GM23248 (cell line): Measurements from ENCODE around the gene BTNL3. TPM values are rescaled to one million over a fixed set of nuclear protein-coding genes. Genes with fewer than 3 reads are reported as not detected.

ENCODE experiments used
- DNase-seq: peaks from one replicate; pipeline ENCODE4 v3.0.0-alpha.2; 2015
- H2AFZ ChIP-seq: fragments of 200-600 bp; sonication (generic); 2 replicates; pipeline ENCODE4 v1.6.1; 2016; ENCODE audit warnings: antibody characterized with exemption
- H3F3A ChIP-seq: fragments of 200-600 bp; sonication (generic); 2 replicates; pipeline ENCODE4 v1.6.1; 2016; ENCODE audit warnings: mild to moderate bottlenecking, antibody characterized with exemption, mixed run types; ENCODE audit not compliant: insufficient read depth
- H3K27ac ChIP-seq: fragments of 200-600 bp; sonication (generic); 2 replicates; pipeline ENCODE4 v1.5.1; 2016; ENCODE audit warnings: mild to moderate bottlenecking
- H3K27me3 ChIP-seq: fragments of 200-600 bp; sonication (generic); replicated peaks from 2 replicates; pipeline ENCODE4 v1.6.1; 2016; ENCODE audit warnings: mild to moderate bottlenecking; ENCODE audit not compliant: insufficient read depth
- H3K36me3 ChIP-seq: fragments of 200-600 bp; sonication (generic); 2 replicates; pipeline ENCODE4 v1.6.1; 2016; ENCODE audit warnings: low read depth, mild to moderate bottlenecking
- H3K4me1 ChIP-seq: fragments of 200-600 bp; sonication (generic); 2 replicates; pipeline ENCODE4 v1.6.1; 2016; ENCODE audit warnings: mild to moderate bottlenecking; ENCODE audit not compliant: insufficient read depth
- H3K4me2 ChIP-seq: fragments of 200-600 bp; sonication (generic); one replicate; pipeline ENCODE4 v1.6.1; 2016; ENCODE audit warnings: mild to moderate bottlenecking; ENCODE audit not compliant: unreplicated experiment
- H3K4me3 ChIP-seq: fragments of 200-600 bp; sonication (generic); 2 replicates; pipeline ENCODE4 v1.5.1; 2016; ENCODE audit warnings: mild to moderate bottlenecking
- H3K79me2 ChIP-seq: fragments of 200-600 bp; sonication (generic); 2 replicates; pipeline ENCODE4 v1.6.1; 2016; ENCODE audit warnings: mild to moderate bottlenecking; ENCODE audit not compliant: insufficient read depth
- H3K9ac ChIP-seq: fragments of 200-600 bp; sonication (generic); 2 replicates; pipeline ENCODE4 v1.6.1; 2016; ENCODE audit warnings: mild to moderate bottlenecking
- H3K9me2 ChIP-seq: fragments of 200-600 bp; sonication (generic); 2 replicates; pipeline ENCODE4 v1.6.1; 2016; ENCODE audit warnings: mixed run types, mild to moderate bottlenecking, moderate library complexity; ENCODE audit not compliant: insufficient read depth
- H3K9me3 ChIP-seq: fragments of 200-600 bp; sonication (generic); one replicate; pipeline ENCODE4 v1.6.1; 2017; ENCODE audit warnings: low read depth
- H4K20me1 ChIP-seq: fragments of 200-600 bp; sonication (generic); 2 replicates; pipeline ENCODE4 v1.6.0; 2016; ENCODE audit not compliant: insufficient read depth
- EZH2 ChIP-seq: fragments of 200-600 bp; sonication (generic); IDR thresholded peaks from 2 replicates; pipeline ENCODE4 v1.6.1; 2018; ENCODE audit warnings: antibody characterized with exemption, mild to moderate bottlenecking; ENCODE audit not compliant: insufficient read depth, poor library complexity, severe bottlenecking
- EZH2phosphoT487 ChIP-seq: fragments of 200-600 bp; sonication (generic); IDR thresholded peaks from 2 replicates; pipeline ENCODE4 v1.6.1; 2018; ENCODE audit warnings: antibody characterized with exemption, moderate library complexity, mild to moderate bottlenecking, low read depth; ENCODE audit not compliant: insufficient read depth
- WGBS, 2 experiments: methylation state at CpG; one replicate each; pipeline ENCODE4 v1.1.6; 2015 to 2017; ENCODE audit warnings: low lambda C conversion rate in 2 of 2, low coverage in 1 of 2; ENCODE audit errors: missing lambda C conversion rate in 2 of 2; 5-methylcytosine and 5-hydroxymethylcytosine counted together
- in situ Hi-C: fragments of 300-500 bp; cut with MboI; formaldehyde crosslinking; loops from 2 replicates; pipeline ENCODE4 v1.15.0; 2020
- polyA plus RNA-seq: library from polyadenylated mRNA; unstranded; fragments of >200 nt; fragmentation: Nextera tagmentation; extraction: Ambion mirVana; gene quantifications from 2 replicates; pipeline ENCODE4 v1.2.1, GENCODE V29; 2016
- total RNA-seq: library from RNA; depleted of rRNA; stranded (reverse); fragments of >200 nt; shearing (Covaris generic); gene quantifications from 2 replicates; pipeline ENCODE4 v1.2.3, GENCODE V29; 2014

The BTNL3 gene
- total and polyA plus RNA-seq, 2 experiments from 2014 or later: not detected

DNA sequence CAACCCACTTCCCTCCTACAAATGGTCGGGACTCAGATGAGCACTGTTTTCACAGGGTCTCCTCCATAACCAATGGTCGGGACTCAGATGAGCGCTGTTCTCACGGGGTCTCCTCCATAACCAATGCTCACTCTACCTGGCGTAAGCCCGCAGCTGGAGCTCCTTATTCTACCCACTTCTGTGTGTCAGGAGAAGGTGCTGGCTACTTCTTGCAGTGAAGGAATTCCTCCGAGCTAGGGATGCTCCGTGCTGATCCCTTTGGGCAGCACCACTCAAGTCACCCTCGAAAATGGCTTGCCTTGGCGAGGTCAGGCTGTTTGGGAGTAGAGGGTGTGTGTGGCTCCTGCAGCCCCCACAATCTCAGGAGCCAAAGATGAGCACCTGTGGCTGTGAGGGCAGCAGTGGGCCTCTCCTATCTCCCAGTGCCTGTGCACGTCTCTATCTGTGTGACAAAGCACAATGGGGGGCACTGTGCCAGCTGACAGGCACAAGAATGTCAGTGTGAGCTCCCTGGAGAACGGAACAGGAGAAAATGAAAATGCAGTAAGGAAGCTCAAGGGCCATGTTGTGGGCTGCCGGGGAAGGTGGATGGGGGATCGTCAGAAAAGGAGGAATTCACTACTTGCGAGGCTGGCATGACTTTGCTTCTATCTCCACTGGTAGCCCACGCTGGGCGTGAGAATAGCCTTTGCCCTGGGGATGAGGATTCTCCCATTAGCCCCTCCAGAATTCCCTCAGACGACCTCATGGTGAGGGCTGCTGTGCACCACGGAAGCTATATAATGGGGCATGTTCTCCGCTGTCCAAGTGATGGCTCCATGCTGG, 47.6 kb downstream of the BTNL3 start:
- Histone ChIP-seq H3K9me2 (no peaks in the 10 kb centered on the region), H3K27ac (no peak overlapping the region), H3K4me2 (no peak overlapping the region), H3K36me3 (no peaks in the 10 kb centered on the region), H3K9ac (no peak overlapping the region), H3K27me3 (peaks cover 16% of the 10 kb centered on the region), H4K20me1 (no peaks in the 10 kb centered on the region), H3K79me2 (no peaks in the 10 kb centered on the region), H3K4me1 (no peaks in the 10 kb centered on the region), H3K4me3 (no peak overlapping the region), H2AFZ (no peak overlapping the region), H3K9me3 (no peaks in the 10 kb centered on the region), H3F3A (no peaks in the 10 kb centered on the region)
- no peak for TF ChIP-seq EZH2
- no peak for TF ChIP-seq EZH2phosphoT487
- DNase-seq: no peak
- WGBS, 2 experiments: 46 to 51% methylated on average over 19 to 20 of the region's 20 CpGs
- in situ Hi-C loops: loop anchor here (25.0 kb wide), 3 partner anchors 99 to 899 kb away; no protein-coding TSS in a partner anchor

DNA sequence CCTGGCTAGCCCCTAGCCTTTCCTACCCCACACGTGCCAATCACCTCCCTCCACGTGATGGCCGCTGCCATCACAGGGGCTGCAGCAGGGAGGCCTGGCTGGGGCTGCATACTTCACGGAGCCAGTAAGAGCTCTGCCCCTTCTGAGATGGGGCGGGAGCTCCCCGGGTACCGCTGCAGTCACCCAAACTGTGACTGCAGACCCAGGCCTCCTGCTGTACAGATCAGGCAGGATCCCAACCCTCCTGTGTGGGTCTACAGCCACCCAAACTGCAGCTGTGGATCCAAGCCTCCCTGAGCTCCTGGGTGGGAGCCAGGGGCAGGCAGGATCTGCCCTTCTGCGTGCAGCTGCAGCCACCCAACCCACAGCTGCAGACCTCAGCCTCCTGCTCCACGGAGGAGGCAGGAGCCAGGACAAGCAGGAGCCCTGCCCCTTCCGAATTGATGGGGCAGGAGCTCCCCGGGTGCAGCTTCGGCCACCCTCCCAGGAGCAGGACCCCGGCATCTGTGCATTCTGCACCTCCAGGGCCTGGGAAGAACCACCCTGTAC, 48.2 kb downstream of the BTNL3 start:
- H4K20me1 ChIP-seq: no peaks in the 10 kb centered on the region
- H3K4me3 ChIP-seq: no peak overlapping the region
- no peak for DNase-seq
- H3F3A ChIP-seq: no peaks in the 10 kb centered on the region
- no peaks in the 10 kb centered on the region for H3K4me1 ChIP-seq
- TF ChIP-seq EZH2phosphoT487 (no peak), EZH2 (no peak)
- H3K36me3 ChIP-seq: no peaks in the 10 kb centered on the region
- no peaks in the 10 kb centered on the region for H3K79me2 ChIP-seq
- no peak overlapping the region for H3K27ac ChIP-seq
- no peaks in the 10 kb centered on the region for H3K9me3 ChIP-seq
- WGBS, 2 experiments: 25 to 32% methylated on average over 12 to 13 of the region's 13 CpGs
- in situ Hi-C loops: loop anchor here (25.0 kb wide), 3 partner anchors 100 to 900 kb away; no protein-coding TSS in a partner anchor
- no peak overlapping the region for H3K9ac ChIP-seq
- no peak overlapping the region for H2AFZ ChIP-seq
- no peak overlapping the region for H3K4me2 ChIP-seq
- peaks cover 22% of the 10 kb centered on the region for H3K27me3 ChIP-seq
- H3K9me2 ChIP-seq: no peaks in the 10 kb centered on the region

DNA sequence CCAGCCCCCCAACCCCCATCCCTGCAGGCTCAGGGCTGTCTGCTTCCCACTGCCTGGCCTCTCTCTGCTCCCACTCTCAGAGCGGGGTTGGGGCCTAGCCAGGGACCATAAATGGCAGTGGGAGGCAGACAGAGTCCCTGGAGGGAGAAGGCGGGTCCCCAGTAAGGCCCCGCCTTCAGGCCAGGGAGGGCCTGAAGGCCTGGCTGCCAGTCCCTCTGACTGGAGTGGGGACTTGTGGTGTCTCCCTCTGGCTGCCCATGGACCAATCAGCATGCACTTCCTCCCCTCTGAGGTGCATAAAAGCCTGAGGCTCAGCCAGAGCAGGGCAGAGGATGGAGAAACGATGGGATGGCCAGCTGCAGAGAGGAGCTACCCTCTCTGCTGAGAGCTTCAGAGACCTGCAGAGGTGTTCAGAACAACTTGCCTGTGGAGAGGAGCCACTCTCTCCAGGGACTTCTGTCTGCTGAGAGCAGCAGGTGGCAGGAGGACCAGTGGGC, 48.8 kb downstream of the BTNL3 start:
- H3K4me2 ChIP-seq: no peak overlapping the region
- in situ Hi-C loops: loop anchor here (25.0 kb wide), 3 partner anchors 100 to 900 kb away; no protein-coding TSS in a partner anchor
- no peaks in the 10 kb centered on the region for H3K9me3 ChIP-seq
- TF ChIP-seq EZH2phosphoT487 (no peak), EZH2 (no peak)
- no peak overlapping the region for H3K27ac ChIP-seq
- H3F3A ChIP-seq: no peaks in the 10 kb centered on the region
- no peaks in the 10 kb centered on the region for H3K4me1 ChIP-seq
- no peaks in the 10 kb centered on the region for H3K36me3 ChIP-seq
- WGBS, 2 experiments: 30 to 34% methylated on average over 4 of the region's 4 CpGs
- no peaks in the 10 kb centered on the region for H3K9me2 ChIP-seq
- no peak overlapping the region for H2AFZ ChIP-seq
- no peak overlapping the region for H3K4me3 ChIP-seq
- no peaks in the 10 kb centered on the region for H4K20me1 ChIP-seq
- H3K79me2 ChIP-seq: no peaks in the 10 kb centered on the region
- no peak overlapping the region for H3K9ac ChIP-seq
- H3K27me3 ChIP-seq: peaks cover 27% of the 10 kb centered on the region
- no peak for DNase-seq

DNA sequence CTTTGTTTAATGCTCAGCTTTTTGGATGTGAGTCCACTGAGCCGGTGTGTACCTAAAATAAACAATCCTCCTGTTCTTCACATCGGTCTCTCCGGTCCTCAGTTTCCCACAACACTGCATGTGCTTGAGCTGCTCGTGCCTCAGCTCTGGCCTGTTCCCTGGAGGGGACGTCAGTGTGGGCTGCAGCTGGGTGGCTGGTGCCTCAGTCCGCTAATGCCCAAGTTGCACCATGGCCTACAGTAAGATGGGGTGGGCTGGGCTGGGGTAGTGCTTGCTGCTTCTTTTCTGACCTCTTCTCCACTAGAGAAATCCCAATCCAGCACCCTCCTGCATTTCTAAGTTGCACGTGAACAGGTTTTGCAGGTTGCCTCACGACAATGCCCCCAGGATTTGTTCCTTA, 50.8 kb downstream of the BTNL3 start:
- H3K9me2 ChIP-seq: no peaks in the 10 kb centered on the region
- no peaks in the 10 kb centered on the region for H3K79me2 ChIP-seq
- no peak overlapping the region for H3K4me3 ChIP-seq
- H3K36me3 ChIP-seq: no peaks in the 10 kb centered on the region
- DNase-seq: no peak
- no peaks in the 10 kb centered on the region for H3F3A ChIP-seq
- H3K9me3 ChIP-seq: no peaks in the 10 kb centered on the region
- in situ Hi-C loops: loop anchor here (25.0 kb wide), 3 partner anchors 102 to 902 kb away; no protein-coding TSS in a partner anchor
- no peak overlapping the region for H3K27ac ChIP-seq
- no peaks in the 10 kb centered on the region for H4K20me1 ChIP-seq
- no peak overlapping the region for H2AFZ ChIP-seq
- peaks cover 28% of the 10 kb centered on the region for H3K27me3 ChIP-seq
- WGBS, 2 experiments: 33 to 44% methylated on average over 8 of the region's 8 CpGs
- H3K9ac ChIP-seq: no peak overlapping the region
- no peak overlapping the region for H3K4me2 ChIP-seq
- TF ChIP-seq EZH2 (no peak), EZH2phosphoT487 (no peak)
- no peaks in the 10 kb centered on the region for H3K4me1 ChIP-seq
